Uterus (tissue), 4 donors: ENCODE data around the gene TRMT6. TPM values are rescaled to one million over a fixed set of nuclear protein-coding genes. Genes with fewer than 3 reads are reported as not detected.

Source experiments
- DNase-seq, 2 donors: peaks; one replicate each; pipeline ENCODE4 v3.0.0-alpha.2; 2019 to 2020
- H3K27ac ChIP-seq, 2 donors: fragments of 200-600 bp; sonication (generic); 1 replicate in 1 of 2; 2 replicates in 1 of 2; pipeline ENCODE4 v1.5.1; 2016 to 2018
- H3K27me3 ChIP-seq, 2 donors: fragments of 200-600 bp; sonication (generic); one replicate each; pipeline ENCODE4 v1.5.1; 2018 to 2019; ENCODE audit warnings: control low read depth in 1 of 2
- H3K36me3 ChIP-seq, 2 donors: fragments of 200-600 bp; sonication (generic); one replicate each; pipeline ENCODE4 v1.5.1; 2019; ENCODE audit warnings: control low read depth in 1 of 2
- H3K4me1 ChIP-seq, 2 donors: fragments of 200-600 bp; sonication (generic); one replicate each; pipeline ENCODE4 v1.5.1; 2018 to 2019; ENCODE audit warnings: control low read depth in 1 of 2
- H3K4me3 ChIP-seq, 2 donors: fragments of 200-600 bp; sonication (generic); 1 replicate in 1 of 2; 2 replicates in 1 of 2; pipeline ENCODE4 v1.5.1; 2018 to 2019; ENCODE audit warnings: mild to moderate bottlenecking in 1 of 2
- H3K9me3 ChIP-seq, 2 donors: fragments of 200-600 bp; sonication (generic); one replicate each; pipeline ENCODE4 v1.5.1; 2019; ENCODE audit warnings: control low read depth in 1 of 2
- POLR2A ChIP-seq, 2 donors: fragments of 450-650 bp; IDR thresholded peaks; one replicate each; pipeline ENCODE4 v1.6.1; 2016; ENCODE audit warnings: antibody characterized with exemption in 2 of 2, mild to moderate bottlenecking in 1 of 2, moderate library complexity in 1 of 2
- intact Hi-C: fragments of 100-400 bp; cut with DNase I; formaldehyde crosslinking; loops from one replicate; pipeline ENCODE4 v1.15.1; 2023; ENCODE audit warnings: low total_unique reads
- total RNA-seq, 4 donors: library from RNA; depleted of rRNA in 3 of 4; stranded (reverse); fragments of >200 nt in 3 of 4; gene quantifications; one replicate each; pipeline versions ENCODE4 v1.1.0 to v1.2.4, GENCODE V29; 2014 to 2023
- TF ChIP-seq, protein P1 (sequence below), 4 experiments: fragments of 200-600 bp in 2 of 4; fragments of 450-650 bp in 2 of 4; sonication (generic) in 2 of 4; IDR thresholded peaks; one replicate each; pipeline ENCODE4 v1.5.1; 2016 to 2019; ENCODE audit warnings: antibody characterized with exemption in 4 of 4, mild to moderate bottlenecking in 2 of 4, moderate library complexity in 1 of 4
- donor health status: DM: yes; HTN: yes; CAD: no.

TRMT6 gene
- total RNA-seq, 4 donors from 2014 or later = 1.8 to 11.9 (median 4.0) TPM

DNA sequence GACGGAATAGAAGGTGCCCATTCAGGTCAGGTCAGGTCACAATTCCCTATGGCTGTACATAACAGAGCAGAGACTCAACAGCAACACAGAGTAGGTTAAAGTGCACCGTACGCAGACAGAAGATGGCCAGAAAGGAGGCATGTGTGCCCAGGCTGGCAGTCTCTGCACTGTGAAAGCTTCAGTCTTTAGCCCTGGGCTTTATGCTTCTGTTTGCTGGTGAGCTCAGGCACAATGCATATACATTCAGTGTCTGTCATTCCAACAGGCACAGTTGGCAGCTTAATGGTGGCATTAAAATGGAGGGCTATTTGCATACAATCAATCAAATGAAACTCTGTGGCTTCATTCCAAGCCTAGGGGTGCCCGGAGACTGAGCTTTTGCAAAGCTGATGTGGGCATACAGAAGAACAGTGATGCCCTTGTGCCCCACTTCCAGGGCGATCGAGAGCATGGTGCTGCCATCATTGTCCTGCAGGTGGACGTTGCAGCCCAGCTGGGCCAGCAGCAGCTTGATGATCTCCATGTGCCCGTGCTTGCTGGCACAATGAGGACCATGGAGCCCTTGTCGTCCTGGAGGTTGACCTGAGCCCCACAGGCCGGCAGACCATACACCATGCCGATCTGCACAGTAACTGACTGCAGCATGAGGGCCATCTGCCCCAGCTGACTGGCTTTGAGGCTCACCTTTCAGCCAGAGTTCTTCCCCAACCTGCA lies 22.4 kb downstream of the TRMT6 start:
- Histone ChIP-seq H3K4me1 (no peaks in the 10 kb centered on the region), H3K9me3 (no peaks in the 10 kb centered on the region), H3K27me3 (no peaks in the 10 kb centered on the region), H3K4me3 (no peak overlapping the region), H3K27ac (no peak overlapping the region), H3K36me3 (no peaks in the 10 kb centered on the region)
- DNase-seq = no peak
- TF ChIP-seq, protein P1, sequence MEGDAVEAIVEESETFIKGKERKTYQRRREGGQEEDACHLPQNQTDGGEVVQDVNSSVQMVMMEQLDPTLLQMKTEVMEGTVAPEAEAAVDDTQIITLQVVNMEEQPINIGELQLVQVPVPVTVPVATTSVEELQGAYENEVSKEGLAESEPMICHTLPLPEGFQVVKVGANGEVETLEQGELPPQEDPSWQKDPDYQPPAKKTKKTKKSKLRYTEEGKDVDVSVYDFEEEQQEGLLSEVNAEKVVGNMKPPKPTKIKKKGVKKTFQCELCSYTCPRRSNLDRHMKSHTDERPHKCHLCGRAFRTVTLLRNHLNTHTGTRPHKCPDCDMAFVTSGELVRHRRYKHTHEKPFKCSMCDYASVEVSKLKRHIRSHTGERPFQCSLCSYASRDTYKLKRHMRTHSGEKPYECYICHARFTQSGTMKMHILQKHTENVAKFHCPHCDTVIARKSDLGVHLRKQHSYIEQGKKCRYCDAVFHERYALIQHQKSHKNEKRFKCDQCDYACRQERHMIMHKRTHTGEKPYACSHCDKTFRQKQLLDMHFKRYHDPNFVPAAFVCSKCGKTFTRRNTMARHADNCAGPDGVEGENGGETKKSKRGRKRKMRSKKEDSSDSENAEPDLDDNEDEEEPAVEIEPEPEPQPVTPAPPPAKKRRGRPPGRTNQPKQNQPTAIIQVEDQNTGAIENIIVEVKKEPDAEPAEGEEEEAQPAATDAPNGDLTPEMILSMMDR (IDR thresholded peaks at IDR 0.05) = no peak
- intact Hi-C loops = no loop called here

DNA sequence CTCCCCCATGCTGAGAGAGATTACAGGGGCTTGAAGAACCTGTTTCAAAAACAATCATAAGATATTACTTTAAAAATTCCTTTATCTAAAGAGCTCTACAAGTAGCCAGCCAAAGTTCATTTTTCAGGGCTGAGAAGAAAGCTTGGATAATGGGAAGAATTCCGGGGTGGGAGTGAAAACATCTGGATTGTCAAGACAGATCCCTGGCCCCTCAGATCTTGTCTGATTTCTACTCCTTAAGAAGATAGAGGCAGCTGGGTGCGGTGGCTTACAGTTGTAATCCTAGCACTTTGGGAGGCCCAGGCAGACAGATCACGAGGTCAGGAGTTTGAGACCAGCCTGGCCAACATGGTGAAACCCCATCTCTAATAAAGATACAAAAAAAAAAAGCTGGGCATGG lies 24.8 kb downstream of the TRMT6 start:
- Histone ChIP-seq H3K27ac (no peak overlapping the region), H3K36me3 (no peaks in the 10 kb centered on the region), H3K9me3 (no peaks in the 10 kb centered on the region), H3K4me1 (no peaks in the 10 kb centered on the region), H3K4me3 (no peak overlapping the region), H3K27me3 (no peaks in the 10 kb centered on the region)
- no peak for DNase-seq
- TF ChIP-seq POLR2A (IDR thresholded peaks at IDR 0.05) = no peak
- TF ChIP-seq, protein P1 (IDR thresholded peaks at IDR 0.05) = no peak
- intact Hi-C loops = no loop called here

DNA sequence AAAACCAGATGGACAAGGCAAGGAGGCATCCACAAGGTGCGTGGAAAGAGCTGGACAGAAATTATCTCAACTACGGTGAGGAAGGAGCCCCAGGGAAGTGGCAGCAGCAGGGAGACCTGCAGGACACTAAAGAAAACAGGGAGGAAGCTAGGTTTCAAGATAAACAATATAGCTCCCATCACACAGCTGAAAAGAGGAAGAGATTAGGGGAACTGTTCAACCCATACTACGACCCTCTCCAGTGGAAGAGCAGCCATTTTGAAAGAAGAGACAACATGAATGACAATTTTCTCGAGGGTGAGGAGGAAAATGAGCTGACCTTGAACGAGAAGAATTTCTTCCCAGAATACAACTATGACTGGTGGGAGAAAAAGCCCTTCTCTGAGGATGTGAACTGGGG lies 26.8 kb downstream of the TRMT6 start:
- DNase-seq = no peak

DNA sequence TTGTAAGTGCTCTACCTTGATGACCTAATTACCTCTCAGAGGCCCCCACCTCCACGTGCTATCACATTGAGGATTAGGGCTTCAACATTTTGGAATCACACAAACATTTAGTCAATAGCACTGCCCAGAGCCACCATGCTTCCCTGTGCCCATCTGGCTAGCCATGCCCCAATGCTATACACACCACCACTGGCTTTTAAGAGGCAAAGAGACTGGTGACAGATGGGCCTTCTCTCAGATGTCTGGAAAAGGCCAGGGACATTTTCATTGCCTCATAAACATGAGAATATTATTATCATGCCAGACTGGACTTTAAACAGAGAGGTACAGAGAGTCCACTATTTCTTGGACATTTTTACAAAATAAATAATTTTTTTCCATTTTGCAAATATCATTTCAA lies 29.8 kb downstream of the TRMT6 start:
- intact Hi-C loops = no loop called here
- no peak overlapping the region for H3K4me3 ChIP-seq
- no peaks in the 10 kb centered on the region for H3K27me3 ChIP-seq
- H3K27ac ChIP-seq = no peak overlapping the region
- H3K36me3 ChIP-seq = no peaks in the 10 kb centered on the region
- DNase-seq = no peak
- H3K4me1 ChIP-seq = no peaks in the 10 kb centered on the region
- TF ChIP-seq POLR2A (IDR thresholded peaks at IDR 0.05) = no peak
- TF ChIP-seq, protein P1 (IDR thresholded peaks at IDR 0.05) = no peak
- no peaks in the 10 kb centered on the region for H3K9me3 ChIP-seq

More for the DNA sequence above, 26.8 kb downstream of the TRMT6 start:
- Histone ChIP-seq H3K9me3 (no peaks in the 10 kb centered on the region), H3K4me1 (no peaks in the 10 kb centered on the region), H3K27me3 (no peaks in the 10 kb centered on the region), H3K4me3 (no peak overlapping the region), H3K36me3 (no peaks in the 10 kb centered on the region), H3K27ac (no peak overlapping the region)
- TF ChIP-seq POLR2A (IDR thresholded peaks at IDR 0.05) = no peak
- TF ChIP-seq, protein P1 (IDR thresholded peaks at IDR 0.05) = no peak
- intact Hi-C loops = no loop called here

DNA sequence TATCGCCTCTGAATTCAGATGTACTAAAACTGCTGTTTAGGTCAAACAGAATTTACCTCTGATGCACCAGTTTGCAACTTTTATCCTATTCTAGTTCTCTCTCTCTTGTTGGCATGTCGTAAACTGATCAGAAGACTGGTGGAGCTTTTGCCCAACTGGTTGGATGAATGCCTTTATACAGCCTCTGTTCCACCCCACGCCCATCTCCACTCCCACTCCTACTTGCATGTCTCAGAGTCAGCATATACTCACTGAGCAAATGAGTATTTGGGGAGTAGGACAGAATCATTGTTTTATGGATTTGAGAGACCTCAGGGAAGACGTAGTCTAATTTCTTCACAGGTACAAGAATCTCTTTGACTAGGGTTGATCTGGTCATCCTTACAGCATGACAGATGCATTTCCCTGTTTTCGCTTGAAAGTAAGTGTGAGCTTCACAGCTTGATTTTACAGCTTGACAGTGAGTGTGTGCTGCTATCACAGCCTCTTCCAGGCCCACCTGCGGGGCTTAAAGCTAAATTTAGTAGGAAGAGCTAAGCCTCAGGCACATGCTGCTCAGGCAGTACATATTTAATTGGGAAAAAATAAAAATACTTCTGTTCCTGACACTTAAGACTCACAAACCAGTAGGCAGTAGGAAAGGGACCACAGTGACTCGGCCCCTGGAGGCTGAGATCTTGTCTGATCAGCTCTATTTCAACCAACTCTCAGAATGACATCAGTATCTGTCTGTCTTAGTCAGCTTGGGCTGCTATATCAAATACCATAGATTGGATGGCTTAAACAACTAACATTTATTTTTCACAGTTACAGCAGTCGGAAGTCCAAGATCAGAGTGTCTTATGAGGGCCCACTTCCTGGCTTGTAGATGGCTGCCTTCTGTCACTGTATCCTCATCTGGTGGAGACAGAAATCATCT lies 30.4 kb downstream of the TRMT6 start:
- no peak overlapping the region for H3K27ac ChIP-seq
- no peaks in the 10 kb centered on the region for H3K4me1 ChIP-seq
- no peak for TF ChIP-seq POLR2A (IDR thresholded peaks at IDR 0.05)
- TF ChIP-seq, protein P1 (IDR thresholded peaks at IDR 0.05) = no peak
- no peak overlapping the region for H3K4me3 ChIP-seq
- no peaks in the 10 kb centered on the region for H3K36me3 ChIP-seq
- no peaks in the 10 kb centered on the region for H3K9me3 ChIP-seq
- DNase-seq = no peak
- intact Hi-C loops = no loop called here
- no peaks in the 10 kb centered on the region for H3K27me3 ChIP-seq
